Esophagus squamous epithelium (tissue), 5 donors: ENCODE results near the gene RSAD2. TPM values are rescaled to one million over a fixed set of nuclear protein-coding genes. Genes with fewer than 3 reads are reported as not detected.

Source experiments
- DNase-seq: peaks from one replicate; lab custom pipeline; 2025; lab: John Stamatoyannopoulos, UW
- H3K27ac ChIP-seq, 4 donors: fragments of 200-600 bp; sonication (generic); one replicate each; pipeline ENCODE4 v1.5.1; 2016 to 2019; ENCODE audit warnings: mild to moderate bottlenecking in 1 of 4
- H3K27me3 ChIP-seq, 4 donors: fragments of 200-600 bp; sonication (generic); 1 replicate in 3 of 4; 2 replicates in 1 of 4; pipeline versions ENCODE4 v1.5.1 to v1.6.0; 2017 to 2021; ENCODE audit warnings: antibody characterized with exemption in 1 of 4
- H3K36me3 ChIP-seq, 3 donors: fragments of 200-600 bp; sonication (generic); one replicate each; pipeline ENCODE4 v1.5.1; 2016 to 2019
- H3K4me1 ChIP-seq, 3 donors: fragments of 200-600 bp; sonication (generic); one replicate each; pipeline ENCODE4 v1.5.1; 2017 to 2019
- H3K4me3 ChIP-seq, 4 donors: fragments of 200-600 bp; sonication (generic); 1 replicate in 3 of 4; 2 replicates in 1 of 4; pipeline ENCODE4 v1.5.1; 2016 to 2019; ENCODE audit warnings: mild to moderate bottlenecking in 2 of 4, moderate library complexity in 1 of 4
- H3K9me3 ChIP-seq, 3 donors: fragments of 200-600 bp; sonication (generic); one replicate each; pipeline ENCODE4 v1.5.1; 2016 to 2019
- CTCF ChIP-seq, 6 experiments: fragments of 450-650 bp in 4 of 6; fragments of 200-600 bp in 2 of 6; sonication (generic) in 2 of 6; IDR thresholded peaks; one replicate each; pipeline ENCODE4 v1.5.1; 2016 to 2019; ENCODE audit warnings: antibody characterized with exemption in 6 of 6, mild to moderate bottlenecking in 4 of 6, moderate library complexity in 4 of 6
- POLR2A ChIP-seq, 4 donors: fragments of 450-650 bp; IDR thresholded peaks; one replicate each; pipeline ENCODE4 v1.6.1; 2017; ENCODE audit warnings: antibody characterized with exemption in 4 of 4, mild to moderate bottlenecking in 4 of 4, moderate library complexity in 3 of 4
- WGBS, 2 donors: methylation state at CpG; one replicate each; pipeline ENCODE4 v1.1.5; 2018; 5-methylcytosine and 5-hydroxymethylcytosine counted together
- intact Hi-C: fragments of 100-400 bp; cut with DNase I; formaldehyde crosslinking; loops from one replicate; pipeline ENCODE4 v1.15.0; 2022
- total RNA-seq, 4 donors: library from RNA; depleted of rRNA; stranded (reverse); fragments of >200 nt; gene quantifications; one replicate each; pipeline ENCODE4 v1.1.0, GENCODE V29; 2016
- donor health status: DM: yes; HTN: yes; CAD: no.

The RSAD2 gene
- total RNA-seq, 4 donors from 2014 or later, result 0.15 to 4.3 (median 0.66) TPM

- no peaks in the 10 kb centered on the region for H3K4me1 ChIP-seq
- H3K27ac ChIP-seq, result no peak overlapping the region
- H3K27me3 ChIP-seq, result no peaks in the 10 kb centered on the region
- no peak overlapping the region for H3K4me3 ChIP-seq
- TF ChIP-seq POLR2A (IDR thresholded peaks at IDR 0.05) (no peak), CTCF (IDR thresholded peaks at IDR 0.05) (no peak)
- no peak for DNase-seq
- intact Hi-C loops, result no loop called here
- no peaks in the 10 kb centered on the region for H3K9me3 ChIP-seq
- H3K36me3 ChIP-seq, result no peaks in the 10 kb centered on the region
Observed at GRCh38 chr2:6834163-6834562, 43.4 kb upstream of the RSAD2 start.

GRCh38 chr2:6835467-6835866 is 42.1 kb upstream of the RSAD2 start:
- H3K27me3 ChIP-seq, result no peaks in the 10 kb centered on the region
- no peak overlapping the region for H3K4me3 ChIP-seq
- no peaks in the 10 kb centered on the region for H3K4me1 ChIP-seq
- DNase-seq, result no peak
- H3K27ac ChIP-seq, result no peak overlapping the region
- peaks cover 0 to under 1% (median 0%) of the 10 kb centered on the region in 3 donors for H3K9me3 ChIP-seq
- no peak for TF ChIP-seq CTCF (IDR thresholded peaks at IDR 0.05)
- TF ChIP-seq POLR2A (IDR thresholded peaks at IDR 0.05), result no peak
- no peaks in the 10 kb centered on the region for H3K36me3 ChIP-seq
- intact Hi-C loops, result no loop called here

- H3K9me3 ChIP-seq, result peaks cover 0 to 29% (median 23%) of the 10 kb centered on the region in 3 donors
- no peak for DNase-seq
- H3K27me3 ChIP-seq, result no peaks in the 10 kb centered on the region
- H3K4me3 ChIP-seq, result no peak overlapping the region
- 75 to 77% methylated on average over 4 of the region's 4 CpGs for WGBS, 2 donors
- no peak for TF ChIP-seq CTCF (IDR thresholded peaks at IDR 0.05)
- TF ChIP-seq POLR2A (IDR thresholded peaks at IDR 0.05), result no peak
- intact Hi-C loops, result no loop called here
- H3K4me1 ChIP-seq, result no peaks in the 10 kb centered on the region
- no peaks in the 10 kb centered on the region for H3K36me3 ChIP-seq
- no peak overlapping the region for H3K27ac ChIP-seq
Observed at GRCh38 chr2:6838673-6839319, 38.8 kb upstream of the RSAD2 start.

GRCh38 chr2:6841537-6842287 is 35.9 kb upstream of the RSAD2 start:
- Histone ChIP-seq H3K27me3 (no peaks in the 10 kb centered on the region), H3K27ac (no peak overlapping the region), H3K9me3 (peaks cover 0 to 58% (median 52%) of the 10 kb centered on the region in 3 donors), H3K4me3 (no peak overlapping the region), H3K36me3 (peaks cover 0 to 4% (median 0%) of the 10 kb centered on the region in 3 donors), H3K4me1 (no peaks in the 10 kb centered on the region)
- 59 to 67% methylated on average over 2 of the region's 2 CpGs for WGBS, 2 donors
- DNase-seq, result no peak
- intact Hi-C loops, result no loop called here
- TF ChIP-seq CTCF (IDR thresholded peaks at IDR 0.05), result no peak
- no peak for TF ChIP-seq POLR2A (IDR thresholded peaks at IDR 0.05)

DNA sequence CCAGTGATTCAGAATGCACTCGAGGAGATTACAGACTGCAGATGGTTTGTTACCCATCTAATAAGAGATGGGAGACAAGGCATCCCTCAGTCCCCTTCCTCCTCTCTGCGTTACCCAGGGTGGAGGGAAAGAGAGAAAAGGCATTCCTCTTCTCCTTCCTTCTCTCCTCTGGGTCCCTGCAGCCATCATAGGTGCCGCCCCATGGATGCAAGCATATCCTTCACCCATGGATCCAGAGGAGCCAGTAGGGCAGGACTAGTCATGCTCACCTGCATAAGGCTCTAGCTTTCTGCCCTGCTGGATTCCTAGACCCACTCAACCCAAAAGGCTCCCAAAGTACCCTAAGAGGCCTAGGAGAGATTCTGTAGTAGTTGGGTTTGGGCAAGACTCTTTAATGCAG is 32.3 kb upstream of the RSAD2 start:
- no peaks in the 10 kb centered on the region for H3K27me3 ChIP-seq
- H3K4me1 ChIP-seq, result no peaks in the 10 kb centered on the region
- intact Hi-C loops, result no loop called here
- DNase-seq, result no peak
- WGBS, 2 donors, result 49 to 83% methylated on average over 2 to 3 of the region's 3 CpGs
- peaks cover 0 to 88% (median 74%) of the 10 kb centered on the region in 3 donors for H3K9me3 ChIP-seq
- H3K27ac ChIP-seq, result no peak overlapping the region
- no peak overlapping the region for H3K4me3 ChIP-seq
- no peak for TF ChIP-seq POLR2A (IDR thresholded peaks at IDR 0.05)
- no peak for TF ChIP-seq CTCF (IDR thresholded peaks at IDR 0.05)
- H3K36me3 ChIP-seq, result peaks cover 0 to 40% (median 0%) of the 10 kb centered on the region in 3 donors
